ENCODE measurements around the gene ZSCAN5B.
A peak's percentile ranks its signal among the peaks of the same experiment; 100 is the strongest.
"Not testable (repeated sequence)": the region's sequence is repeated elsewhere in the genome, so short reads cannot be mapped to it uniquely, and the experiment has no call there.

The ZSCAN5B gene, protein sequence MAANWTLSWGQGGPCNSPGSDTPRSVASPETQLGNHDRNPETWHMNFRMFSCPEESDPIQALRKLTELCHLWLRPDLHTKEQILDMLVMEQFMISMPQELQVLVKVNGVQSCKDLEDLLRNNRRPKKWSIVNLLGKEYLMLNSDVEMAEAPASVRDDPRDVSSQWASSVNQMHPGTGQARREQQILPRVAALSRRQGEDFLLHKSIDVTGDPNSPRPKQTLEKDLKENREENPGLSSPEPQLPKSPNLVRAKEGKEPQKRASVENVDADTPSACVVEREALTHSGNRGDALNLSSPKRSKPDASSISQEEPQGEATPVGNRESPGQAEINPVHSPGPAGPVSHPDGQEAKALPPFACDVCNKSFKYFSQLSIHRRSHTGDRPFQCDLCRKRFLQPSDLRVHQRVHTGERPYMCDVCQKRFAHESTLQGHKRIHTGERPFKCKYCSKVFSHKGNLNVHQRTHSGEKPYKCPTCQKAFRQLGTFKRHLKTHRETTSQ

GRCh38 chr19:56197646-56198045, at the start of gene ZSCAN5B:
TSS of gene ZSCAN5B (minus strand) at chr19:56197783. CDS start at chr19:56193052, 4,731 bp downstream.
- not testable (repeated sequence) for DNase-seq (ENCODE audit: low read depth); H3K4me3 ChIP-seq (ENCODE audit: low read depth, low read length)

DNA sequence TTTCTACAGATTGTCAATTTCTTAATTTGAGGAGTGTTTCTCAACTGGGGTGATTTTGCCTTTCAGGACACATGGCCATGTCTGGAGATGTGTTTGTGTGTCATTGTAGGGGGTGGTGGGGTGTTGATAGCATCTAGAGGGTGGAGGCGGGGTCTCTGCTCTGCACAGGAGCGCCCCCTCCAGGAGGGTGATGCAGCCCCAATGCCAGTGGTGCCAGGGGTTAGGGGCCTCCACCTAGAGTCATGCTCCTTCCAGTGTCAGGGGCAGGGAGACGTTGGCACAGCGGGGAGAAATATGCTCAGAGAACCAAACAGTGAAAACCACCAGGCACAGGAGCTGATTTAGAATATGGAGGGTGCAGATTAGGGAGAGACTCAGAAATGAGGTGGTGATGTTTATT, 48.2 kb upstream of the ZSCAN5B start:
- not testable (repeated sequence) for H3K4me3 ChIP-seq (ENCODE audit: low read depth, low read length); DNase-seq (ENCODE audit: low read depth)

DNA sequence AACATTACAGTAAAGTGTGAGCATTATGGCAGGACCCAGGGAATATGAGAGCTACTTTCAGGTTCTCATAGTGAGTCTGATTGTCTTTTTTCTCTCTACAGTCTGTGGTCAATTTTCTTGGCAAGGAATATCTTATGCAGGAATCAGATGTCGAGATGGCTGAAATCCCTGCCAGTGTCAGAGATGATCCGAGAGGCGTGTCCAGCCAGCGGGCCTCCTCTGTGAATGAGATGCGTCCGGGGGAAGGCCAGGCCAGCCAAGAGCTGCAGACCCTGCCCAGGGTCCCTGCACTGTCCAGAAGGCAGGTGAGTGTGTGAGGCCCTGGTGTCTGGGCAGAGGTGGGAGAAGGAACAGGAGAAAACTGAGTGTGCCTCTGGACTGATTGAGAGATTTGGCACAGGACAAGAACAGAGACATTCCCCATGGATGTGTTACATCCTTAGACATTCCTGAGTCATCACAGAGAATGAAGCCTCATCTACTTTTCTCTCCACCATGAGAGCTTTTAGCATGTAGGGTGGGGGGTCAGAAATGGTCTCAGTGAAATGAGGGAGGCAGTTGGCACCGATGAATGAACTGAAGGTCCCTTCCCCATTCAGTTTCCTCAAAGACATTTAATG, 47.6 kb upstream of the ZSCAN5B start:
- no peak overlapping the region for H3K4me3 ChIP-seq (ENCODE audit: low read depth, low read length)
- TF ChIP-seq CTCF (IDR thresholded peaks at IDR 0.05; ENCODE audit: low read depth, low read length, missing control alignments): no peak
- no peak for DNase-seq (ENCODE audit: low read depth)

GRCh38 chr19:56223481-56223880, 25.9 kb upstream of the ZSCAN5B start:
- no peak for DNase-seq (ENCODE audit: low read depth)
- no peak for TF ChIP-seq CTCF (IDR thresholded peaks at IDR 0.05; ENCODE audit: low read depth, low read length, missing control alignments)
- no peak overlapping the region for H3K4me3 ChIP-seq (ENCODE audit: low read depth, low read length)

GRCh38 chr19:56222901-56223300, 25.3 kb upstream of the ZSCAN5B start:
- no peak for DNase-seq (ENCODE audit: low read depth)
- H3K4me3 ChIP-seq (ENCODE audit: low read depth, low read length): no peak overlapping the region
- TF ChIP-seq CTCF (IDR thresholded peaks at IDR 0.05; ENCODE audit: low read depth, low read length, missing control alignments): no peak

GRCh38 chr19:56221851-56222250, 24.3 kb upstream of the ZSCAN5B start:
- no peak for DNase-seq (ENCODE audit: low read depth)
- no peak overlapping the region for H3K4me3 ChIP-seq (ENCODE audit: low read depth, low read length)
- no peak for TF ChIP-seq CTCF (IDR thresholded peaks at IDR 0.05; ENCODE audit: low read depth, low read length, missing control alignments)

- DNase-seq (ENCODE audit: low read depth); H3K4me3 ChIP-seq (ENCODE audit: low read depth, low read length): not testable (repeated sequence)
- TF ChIP-seq CTCF (IDR thresholded peaks at IDR 0.05; ENCODE audit: low read depth, low read length, missing control alignments): peak; percentile 21
Measured at GRCh38 chr19:56221442-56221841, 23.9 kb upstream of the ZSCAN5B start.

GRCh38 chr19:56218961-56219360, 21.4 kb upstream of the ZSCAN5B start:
- no peak for TF ChIP-seq CTCF (IDR thresholded peaks at IDR 0.05; ENCODE audit: low read depth, low read length, missing control alignments)
- H3K4me3 ChIP-seq (ENCODE audit: low read depth, low read length): no peak overlapping the region
- DNase-seq (ENCODE audit: low read depth): no peak
